Parathyroid adenoma (tissue), 2 donors: ENCODE data around the gene STXBP4.

Experiments used
- H2AFZ ChIP-seq: fragments of 300-600 bp; sonication (generic); one replicate; pipeline ENCODE4 v1.7.0; 2017; ENCODE audit warnings: antibody characterized with exemption, mild to moderate bottlenecking
- H3K27ac ChIP-seq: fragments of 300-600 bp; sonication (generic); one replicate; pipeline ENCODE4 v1.7.0; 2017
- H3K27me3 ChIP-seq: fragments of 300-600 bp; sonication (generic); one replicate; pipeline ENCODE4 v1.7.0; 2017; ENCODE audit warnings: low read length; ENCODE audit not compliant: control insufficient read depth, insufficient read depth
- H3K36me3 ChIP-seq: fragments of 300-600 bp; sonication (generic); one replicate; pipeline ENCODE4 v1.7.0; 2017; ENCODE audit warnings: low read length; ENCODE audit not compliant: control insufficient read depth, insufficient read depth
- H3K4me1 ChIP-seq: fragments of 300-600 bp; sonication (generic); one replicate; pipeline ENCODE4 v1.7.0; 2017; ENCODE audit warnings: control low read depth
- H3K4me2 ChIP-seq: fragments of 300-600 bp; sonication (generic); one replicate; pipeline ENCODE4 v1.7.0; 2017; ENCODE audit warnings: low read length
- H3K4me3 ChIP-seq: fragments of 300-600 bp; sonication (generic); one replicate; pipeline ENCODE4 v1.7.0; 2017; ENCODE audit warnings: low read depth, low read length
- H3K79me2 ChIP-seq: fragments of 300-600 bp; sonication (generic); one replicate; pipeline ENCODE4 v1.7.0; 2017; ENCODE audit warnings: control low read depth
- H3K9ac ChIP-seq: fragments of 300-600 bp; sonication (generic); one replicate; pipeline ENCODE4 v1.7.0; 2017; ENCODE audit warnings: mild to moderate bottlenecking
- H3K9me3 ChIP-seq: fragments of 300-600 bp; sonication (generic); one replicate; pipeline ENCODE4 v1.7.0; 2017; ENCODE audit warnings: low read length; ENCODE audit not compliant: control insufficient read depth
- CTCF ChIP-seq: fragments of 300-600 bp; sonication (generic); IDR thresholded peaks from one replicate; pipeline ENCODE4 v1.7.0; 2017; ENCODE audit warnings: antibody characterized with exemption, mild to moderate bottlenecking
- donor health status: primary hyperparathyroidism.

STXBP4 gene

GRCh38 chr17:54932711-54933110 is 35.9 kb upstream of the STXBP4 start:
- Histone ChIP-seq H3K9me3 (no peaks in the 10 kb centered on the region), H2AFZ (no peak overlapping the region), H3K4me3 (no peak overlapping the region), H3K4me2 (no peak overlapping the region), H3K27ac (no peak overlapping the region), H3K79me2 (no peaks in the 10 kb centered on the region), H3K4me1 (no peaks in the 10 kb centered on the region), H3K36me3 (no peaks in the 10 kb centered on the region), H3K27me3 (no peaks in the 10 kb centered on the region), H3K9ac (no peak overlapping the region)
- no peak for TF ChIP-seq CTCF

- no peak for TF ChIP-seq CTCF
- Histone ChIP-seq H3K79me2 (no peaks in the 10 kb centered on the region), H3K9ac (no peak overlapping the region), H2AFZ (no peak overlapping the region), H3K4me1 (no peaks in the 10 kb centered on the region), H3K9me3 (no peaks in the 10 kb centered on the region), H3K36me3 (no peaks in the 10 kb centered on the region), H3K27ac (no peak overlapping the region), H3K4me2 (no peak overlapping the region), H3K27me3 (no peaks in the 10 kb centered on the region), H3K4me3 (no peak overlapping the region)
These were observed 34.6 kb upstream of the STXBP4 start for GRCh38 chr17:54933921-54934320.

GRCh38 chr17:54935471-54935870 is 33.1 kb upstream of the STXBP4 start:
- H3K27me3 ChIP-seq: no peaks in the 10 kb centered on the region
- no peaks in the 10 kb centered on the region for H3K36me3 ChIP-seq
- no peak overlapping the region for H3K27ac ChIP-seq
- no peak overlapping the region for H2AFZ ChIP-seq
- no peak overlapping the region for H3K4me2 ChIP-seq
- H3K9ac ChIP-seq: no peak overlapping the region
- H3K4me3 ChIP-seq: no peak overlapping the region
- no peaks in the 10 kb centered on the region for H3K4me1 ChIP-seq
- H3K79me2 ChIP-seq: no peaks in the 10 kb centered on the region
- no peak for TF ChIP-seq CTCF
- no peaks in the 10 kb centered on the region for H3K9me3 ChIP-seq

GRCh38 chr17:54937018-54937417 is 31.5 kb upstream of the STXBP4 start:
- Histone ChIP-seq H3K27me3 (no peaks in the 10 kb centered on the region), H3K27ac (no peak overlapping the region), H3K4me1 (no peaks in the 10 kb centered on the region), H3K36me3 (no peaks in the 10 kb centered on the region), H3K4me2 (no peak overlapping the region), H3K79me2 (no peaks in the 10 kb centered on the region), H3K9ac (no peak overlapping the region), H3K4me3 (no peak overlapping the region), H3K9me3 (no peaks in the 10 kb centered on the region), H2AFZ (no peak overlapping the region)
- no peak for TF ChIP-seq CTCF

GRCh38 chr17:54937426-54937825 is 31.1 kb upstream of the STXBP4 start:
- no peak for TF ChIP-seq CTCF
- Histone ChIP-seq H3K9me3 (no peaks in the 10 kb centered on the region), H3K36me3 (no peaks in the 10 kb centered on the region), H3K27ac (no peak overlapping the region), H3K79me2 (no peaks in the 10 kb centered on the region), H3K4me3 (no peak overlapping the region), H3K4me2 (no peak overlapping the region), H3K9ac (no peak overlapping the region), H3K4me1 (no peaks in the 10 kb centered on the region), H3K27me3 (no peaks in the 10 kb centered on the region), H2AFZ (no peak overlapping the region)
